ENCODE measurements around the gene SLC24A2.

GRCh38 chr9:19788614-19789271 is at the start of gene SLC24A2:
- TF ChIP-seq CTCF (IDR thresholded peaks at IDR 0.05) (no peak), ZFX (IDR thresholded peaks at IDR 0.05; ENCODE audit: borderline replicate concordance) (no peak)

All from 22Rv1 (cell line).